ENCODE results near the gene CCDC88B.

The CCDC88B gene

GRCh38 chr11:64303109-64304031, 36.6 kb upstream of the CCDC88B start:
- no peak for DNase-seq (ENCODE audit: low read depth)
- H3K4me3 ChIP-seq (ENCODE audit: low read length): no peak overlapping the region
- TF ChIP-seq CTCF (conservative IDR thresholded peaks at IDR 0.05; ENCODE audit: low read length): no peak

- no peak for TF ChIP-seq CTCF (conservative IDR thresholded peaks at IDR 0.05; ENCODE audit: low read length)
- DNase-seq (ENCODE audit: low read depth): no peak
- peak overlapping the region; percentile 79 for H3K4me3 ChIP-seq (ENCODE audit: low read length)
Observed at GRCh38 chr11:64304032-64304315, 36.0 kb upstream of the CCDC88B start.

GRCh38 chr11:64304316-64305072, 35.5 kb upstream of the CCDC88B start:
- DNase-seq (ENCODE audit: low read depth): peak; percentile 87
- H3K4me3 ChIP-seq (ENCODE audit: low read length): peak overlapping the region; percentile 79
- peak; percentile 84 for TF ChIP-seq CTCF (conservative IDR thresholded peaks at IDR 0.05; ENCODE audit: low read length)

- TF ChIP-seq CTCF (conservative IDR thresholded peaks at IDR 0.05; ENCODE audit: low read length): no peak
- peak; percentile 94 for DNase-seq (ENCODE audit: low read depth)
- H3K4me3 ChIP-seq (ENCODE audit: low read length): peak within 1 kb of the TSS; percentile 79
Observed at GRCh38 chr11:64305075-64305690, 34.8 kb upstream of the CCDC88B start, which contains the start of gene ESRRA. Gene ESRRA, plus strand, starts transcription at chr11:64305524. Its CDS starts 1,656 bp downstream, at chr11:64307180.

GRCh38 chr11:64305691-64306562, 34.1 kb upstream of the CCDC88B start:
- DNase-seq (ENCODE audit: low read depth): peak; percentile 21
- no peak; the same call in 1 of the 2 replicates for TF ChIP-seq CTCF (conservative IDR thresholded peaks at IDR 0.05; ENCODE audit: low read length)
- H3K4me3 ChIP-seq (ENCODE audit: low read length): peak overlapping the region; percentile 75

GRCh38 chr11:64306563-64306875, 33.5 kb upstream of the CCDC88B start:
- no peak for DNase-seq (ENCODE audit: low read depth)
- peak overlapping the region; percentile 75 for H3K4me3 ChIP-seq (ENCODE audit: low read length)
- TF ChIP-seq CTCF (conservative IDR thresholded peaks at IDR 0.05; ENCODE audit: low read length): no peak
